Osteoblast (primary cell): ENCODE results near the gene SCGB2A2. TPM values are rescaled to one million over a fixed set of nuclear protein-coding genes. Genes with fewer than 3 reads are reported as not detected.

Experiments used
- DNase-seq: peaks from one replicate; pipeline ENCODE4 v3.0.0; 2011; ENCODE audit warnings: low spot score, mixed read lengths; ENCODE audit not compliant: insufficient read length; ENCODE audit errors: missing footprints
- H2AFZ ChIP-seq: 2 replicates; pipeline ENCODE4 v1.6.0; 2011; ENCODE audit warnings: mild to moderate bottlenecking, low read length
- H3K27ac ChIP-seq: 2 replicates; pipeline ENCODE4 v1.5.1; 2011; ENCODE audit warnings: mild to moderate bottlenecking, low read depth, low read length, moderate library complexity
- H3K27me3 ChIP-seq: 2 replicates; pipeline ENCODE4 v1.6.0; 2012; ENCODE audit warnings: mild to moderate bottlenecking, control low read depth, inconsistent platforms, low read length, moderate library complexity; ENCODE audit not compliant: insufficient read depth
- H3K36me3 ChIP-seq: 2 replicates; pipeline ENCODE4 v1.5.1; 2011; ENCODE audit warnings: mild to moderate bottlenecking, low read length, control low read depth, moderate library complexity; ENCODE audit not compliant: insufficient read depth
- H3K4me1 ChIP-seq: 2 replicates; pipeline ENCODE4 v1.5.1; 2011; ENCODE audit warnings: mild to moderate bottlenecking, low read length, control low read depth, moderate library complexity; ENCODE audit not compliant: insufficient read depth
- H3K4me2 ChIP-seq: 2 replicates; pipeline ENCODE4 v1.6.0; 2011; ENCODE audit warnings: mild to moderate bottlenecking, low read length; ENCODE audit not compliant: insufficient read depth
- H3K4me3 ChIP-seq: fragments of 200-600 bp; sonication (generic); 3 replicates; pipeline ENCODE4 v1.5.1; 2012; ENCODE audit warnings: mild to moderate bottlenecking, low read length, inconsistent platforms; ENCODE audit not compliant: insufficient read depth
- H3K79me2 ChIP-seq: 2 replicates; pipeline ENCODE4 v1.6.0; 2012; ENCODE audit warnings: mild to moderate bottlenecking, low read length, control low read depth, inconsistent platforms; ENCODE audit not compliant: insufficient read depth
- H3K9me3 ChIP-seq: 2 replicates; pipeline ENCODE4 v1.5.1; 2011; ENCODE audit warnings: low read depth, low read length, control low read depth
- H4K20me1 ChIP-seq: 2 replicates; pipeline ENCODE4 v1.6.0; 2012; ENCODE audit warnings: mild to moderate bottlenecking, low read length, control low read depth; ENCODE audit not compliant: insufficient read depth
- total RNA-seq: library from RNA; depleted of rRNA; stranded (reverse); fragments of >200 nt; gene quantifications from 2 replicates; pipeline ENCODE4 v1.2.3, GENCODE V29; 2012
- TF ChIP-seq, protein P1 (sequence below): IDR thresholded peaks from 2 replicates; pipeline ENCODE4 v1.5.1; 2011; ENCODE audit warnings: mild to moderate bottlenecking, low read depth, low read length, moderate library complexity; ENCODE audit errors: extremely low read depth

The SCGB2A2 gene
- not detected in 2 replicates for total RNA-seq

GRCh38 chr11:62269654-62270278 is at the start of gene SCGB2A2:
TSS of gene SCGB2A2 (plus strand) at chr11:62270158. CDS start at chr11:62270217, 59 bp downstream.
- H3K9me3 ChIP-seq: no peaks in the 10 kb centered on the region

DNA sequence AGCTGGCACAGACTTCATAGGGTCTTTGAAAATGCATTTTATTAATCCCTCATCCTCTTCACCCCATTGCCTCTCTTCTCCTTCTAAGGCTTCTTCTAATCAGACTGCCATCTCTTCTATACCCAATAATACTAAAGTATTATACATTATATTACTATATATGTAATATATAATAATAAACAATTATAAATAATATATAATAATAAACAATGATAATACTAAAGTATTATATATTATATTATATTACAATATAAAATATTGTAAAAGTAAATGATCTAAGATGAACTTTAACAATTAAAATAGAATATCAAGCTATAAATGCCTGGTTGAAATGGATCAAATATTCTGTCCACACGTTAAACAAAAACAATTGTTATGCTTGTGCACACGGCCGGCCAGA is 48.5 kb upstream of the SCGB2A2 start:
- Histone ChIP-seq H3K9me3 (peaks cover 11% of the 10 kb centered on the region), H4K20me1 (no peaks in the 10 kb centered on the region), H3K27ac (no peak overlapping the region), H3K79me2 (no peaks in the 10 kb centered on the region), H3K4me3 (no peak overlapping the region), H3K4me1 (no peaks in the 10 kb centered on the region), H2AFZ (no peak overlapping the region), H3K27me3 (no peaks in the 10 kb centered on the region), H3K36me3 (no peaks in the 10 kb centered on the region), H3K4me2 (no peak overlapping the region)
- DNase-seq: no peak
- TF ChIP-seq, protein P1, sequence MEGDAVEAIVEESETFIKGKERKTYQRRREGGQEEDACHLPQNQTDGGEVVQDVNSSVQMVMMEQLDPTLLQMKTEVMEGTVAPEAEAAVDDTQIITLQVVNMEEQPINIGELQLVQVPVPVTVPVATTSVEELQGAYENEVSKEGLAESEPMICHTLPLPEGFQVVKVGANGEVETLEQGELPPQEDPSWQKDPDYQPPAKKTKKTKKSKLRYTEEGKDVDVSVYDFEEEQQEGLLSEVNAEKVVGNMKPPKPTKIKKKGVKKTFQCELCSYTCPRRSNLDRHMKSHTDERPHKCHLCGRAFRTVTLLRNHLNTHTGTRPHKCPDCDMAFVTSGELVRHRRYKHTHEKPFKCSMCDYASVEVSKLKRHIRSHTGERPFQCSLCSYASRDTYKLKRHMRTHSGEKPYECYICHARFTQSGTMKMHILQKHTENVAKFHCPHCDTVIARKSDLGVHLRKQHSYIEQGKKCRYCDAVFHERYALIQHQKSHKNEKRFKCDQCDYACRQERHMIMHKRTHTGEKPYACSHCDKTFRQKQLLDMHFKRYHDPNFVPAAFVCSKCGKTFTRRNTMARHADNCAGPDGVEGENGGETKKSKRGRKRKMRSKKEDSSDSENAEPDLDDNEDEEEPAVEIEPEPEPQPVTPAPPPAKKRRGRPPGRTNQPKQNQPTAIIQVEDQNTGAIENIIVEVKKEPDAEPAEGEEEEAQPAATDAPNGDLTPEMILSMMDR: no peak

More at GRCh38 chr11:62269654-62270278, at the start of gene SCGB2A2:
- Histone ChIP-seq H3K4me3 (no peak within 1 kb of the TSS), H2AFZ (no peak within 1 kb of the TSS), H3K27me3 (peaks cover 9% of the 10 kb centered on the region), H3K36me3 (no peaks in the 10 kb centered on the region), H4K20me1 (no peaks in the 10 kb centered on the region), H3K79me2 (no peaks in the 10 kb centered on the region), H3K4me1 (peaks cover 10% of the 10 kb centered on the region), H3K4me2 (no peak within 1 kb of the TSS), H3K27ac (no peak within 1 kb of the TSS)
- no peak for DNase-seq
- TF ChIP-seq, protein P1: peak; percentile 24

- Histone ChIP-seq H3K9me3 (peaks cover 11% of the 10 kb centered on the region), H3K27ac (no peak overlapping the region), H3K27me3 (no peaks in the 10 kb centered on the region), H3K4me1 (no peaks in the 10 kb centered on the region), H3K36me3 (no peaks in the 10 kb centered on the region), H2AFZ (no peak overlapping the region), H3K4me3 (no peak overlapping the region), H4K20me1 (no peaks in the 10 kb centered on the region), H3K79me2 (no peaks in the 10 kb centered on the region), H3K4me2 (no peak overlapping the region)
- no peak for DNase-seq
- TF ChIP-seq, protein P1: no peak
Observed at GRCh38 chr11:62223095-62223494, 46.9 kb upstream of the SCGB2A2 start.

GRCh38 chr11:62233730-62234129 is 36.2 kb upstream of the SCGB2A2 start:
- Histone ChIP-seq H3K79me2 (no peaks in the 10 kb centered on the region), H3K36me3 (no peaks in the 10 kb centered on the region), H3K4me2 (no peak overlapping the region), H2AFZ (no peak overlapping the region), H3K27ac (no peak overlapping the region), H4K20me1 (no peaks in the 10 kb centered on the region), H3K9me3 (no peaks in the 10 kb centered on the region), H3K4me1 (no peaks in the 10 kb centered on the region), H3K4me3 (no peak overlapping the region), H3K27me3 (peaks cover 20% of the 10 kb centered on the region)
- TF ChIP-seq, protein P1: no peak
- DNase-seq: peak; percentile 9
